Lower leg skin (tissue), 4 donors: ENCODE data around the gene STAB1. TPM values are rescaled to one million over a fixed set of nuclear protein-coding genes. Genes with fewer than 3 reads are reported as not detected.

Experiments used
- DNase-seq, 2 donors: peaks; one replicate each; pipeline ENCODE4 v3.0.0-alpha.2; 2019; ENCODE audit warnings: low spot score in 2 of 2
- H3K4me3 ChIP-seq: fragments of 200-600 bp; sonication (generic); 2 replicates; pipeline ENCODE4 v1.5.1; 2017; ENCODE audit warnings: mild to moderate bottlenecking, low read depth; ENCODE audit not compliant: poor library complexity, severe bottlenecking
- CTCF ChIP-seq, 3 donors: fragments of 450-650 bp; IDR thresholded peaks; one replicate each; pipeline ENCODE4 v1.5.1; 2016; ENCODE audit warnings: antibody characterized with exemption in 3 of 3, mild to moderate bottlenecking in 3 of 3, moderate library complexity in 2 of 3
- POLR2A ChIP-seq, 2 donors: fragments of 450-650 bp; IDR thresholded peaks; one replicate each; pipeline ENCODE4 v1.6.1; 2016 to 2017; ENCODE audit warnings: antibody characterized with exemption in 2 of 2, mild to moderate bottlenecking in 1 of 2, moderate library complexity in 1 of 2
- WGBS, 2 donors: methylation state at CpG; one replicate each; pipeline ENCODE4 v1.1.5; 2018; 5-methylcytosine and 5-hydroxymethylcytosine counted together
- intact Hi-C: fragments of 100-400 bp; cut with DNase I; formaldehyde crosslinking; loops from one replicate; pipeline ENCODE4 v1.15.0; 2023; ENCODE audit warnings: low total_unique reads
- total RNA-seq, 4 donors: library from RNA; depleted of rRNA; stranded (reverse); fragments of >200 nt; gene quantifications; one replicate each; pipeline ENCODE4 v1.1.0, GENCODE V29; 2016

STAB1 gene
- total RNA-seq, 4 donors from 2014 or later = 10.1 to 23.9 (median 12.1) TPM

DNA sequence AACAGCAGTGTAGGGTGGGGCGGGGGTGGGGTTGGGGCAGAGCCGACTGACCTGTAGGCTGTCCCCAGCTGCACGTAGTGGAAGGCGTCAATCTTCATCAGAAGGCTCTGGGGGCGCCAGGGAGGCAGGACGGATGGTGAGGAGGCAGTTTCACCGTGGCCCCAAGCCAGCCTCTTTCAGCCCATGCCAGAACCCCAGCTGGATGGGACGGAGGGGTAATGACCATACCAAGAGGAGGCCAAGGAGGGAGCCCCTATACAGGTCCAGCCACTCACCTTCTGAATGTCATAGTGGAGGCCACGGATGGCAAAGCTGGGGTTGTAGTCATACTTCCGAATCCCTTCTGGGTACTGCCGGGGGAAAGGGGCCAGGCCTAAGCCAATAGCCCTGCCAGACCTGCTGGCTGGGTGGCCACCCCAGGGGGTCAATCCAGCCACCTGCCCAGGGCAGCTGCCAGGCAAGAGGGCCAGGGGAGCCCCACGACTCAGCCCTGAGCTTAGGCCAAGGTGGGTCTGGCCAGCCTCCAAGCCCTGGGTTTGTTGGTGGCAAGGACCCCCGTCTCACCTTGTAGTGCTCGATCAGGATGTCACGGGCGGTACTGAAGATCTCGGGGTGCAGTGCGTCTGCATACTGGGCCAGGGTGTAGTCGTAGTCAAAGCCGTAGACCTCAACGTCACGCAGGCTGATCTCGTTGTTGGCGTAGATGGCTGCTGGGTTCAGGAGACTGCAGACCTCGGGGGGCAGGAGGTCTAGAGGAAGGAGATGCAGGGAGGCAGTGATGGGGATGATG, 33.6 kb downstream of the STAB1 start:
- H3K4me3 ChIP-seq = no peak overlapping the region
- 89 to 95% methylated on average over 24 to 25 of the region's 25 CpGs for WGBS, 2 donors
- DNase-seq = peak in 1 of 2 donors; percentile 84
- intact Hi-C loops = no loop called here
- TF ChIP-seq POLR2A (IDR thresholded peaks at IDR 0.05) (no peak), CTCF (IDR thresholded peaks at IDR 0.05) (no peak)

- TF ChIP-seq CTCF (IDR thresholded peaks at IDR 0.05) = no peak
- no peak for TF ChIP-seq POLR2A (IDR thresholded peaks at IDR 0.05)
- peak in 1 of 2 donors; percentile 82 for DNase-seq
- 74 to 83% methylated on average over 7 to 11 of the region's 12 CpGs for WGBS, 2 donors
- no peak overlapping the region for H3K4me3 ChIP-seq
- intact Hi-C loops = no loop called here
Measured at GRCh38 chr3:52529376-52530333, 34.5 kb downstream of the STAB1 start.

DNA sequence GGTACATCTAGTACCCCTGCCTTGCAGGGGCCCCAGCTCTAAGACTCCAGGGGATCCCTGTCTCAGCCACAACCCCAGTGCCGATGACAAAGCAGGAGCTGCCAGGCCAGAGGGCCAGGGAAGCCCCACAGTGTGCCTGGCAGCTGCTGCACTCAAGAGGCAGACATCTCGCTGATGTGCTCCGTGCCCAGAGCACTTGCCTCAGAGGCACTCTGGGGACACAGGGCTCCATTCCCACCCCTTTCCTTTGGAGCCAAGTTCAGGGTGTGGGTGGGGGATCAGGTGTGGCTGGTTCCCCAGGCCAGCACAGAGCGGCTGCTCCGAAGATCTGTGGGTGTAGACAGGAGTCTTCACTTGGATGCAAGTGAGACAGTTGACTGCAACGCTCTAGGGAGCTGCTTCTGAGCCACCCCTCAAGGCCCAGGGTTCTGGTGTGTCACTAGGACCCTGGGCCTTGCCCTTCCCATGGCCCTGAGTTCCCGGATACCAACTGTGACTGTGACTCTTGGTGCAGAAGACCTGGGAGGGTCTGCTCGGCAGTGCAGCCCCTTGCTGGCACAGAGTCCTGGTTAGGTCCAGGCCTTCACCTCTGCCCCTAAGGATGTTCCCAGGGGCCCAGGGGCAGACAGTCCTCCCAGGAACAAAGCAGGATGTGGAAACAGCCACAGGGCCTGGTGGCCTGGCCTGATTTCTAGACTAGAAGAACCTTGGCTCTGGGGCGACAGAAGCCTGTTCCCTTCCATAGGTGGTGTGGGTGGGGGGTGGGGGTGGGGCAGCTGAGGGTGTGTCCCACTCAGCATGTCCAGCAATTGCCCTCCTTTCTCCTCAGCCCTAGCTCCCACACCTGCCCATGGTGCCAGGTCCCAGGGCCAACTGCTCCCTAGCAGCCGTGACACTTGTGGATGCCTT, 36.0 kb downstream of the STAB1 start:
- intact Hi-C loops = no loop called here

GRCh38 chr3:52531860-52532516, 36.9 kb downstream of the STAB1 start:
- peak; percentile 18 to 86 for DNase-seq
- intact Hi-C loops = no loop called here
- 79 to 81% methylated on average over 10 to 14 of the region's 14 CpGs for WGBS, 2 donors
- no peak overlapping the region for H3K4me3 ChIP-seq
- TF ChIP-seq CTCF (IDR thresholded peaks at IDR 0.05) = no peak
- no peak for TF ChIP-seq POLR2A (IDR thresholded peaks at IDR 0.05)

More for the DNA sequence above, 36.0 kb downstream of the STAB1 start:
- H3K4me3 ChIP-seq = no peak overlapping the region
- TF ChIP-seq POLR2A (IDR thresholded peaks at IDR 0.05) = no peak
- TF ChIP-seq CTCF (IDR thresholded peaks at IDR 0.05) = no peak
- peak; percentile 13 to 85 for DNase-seq
- 24 to 56% methylated on average over 6 to 8 of the region's 10 CpGs for WGBS, 2 donors

- no peak for TF ChIP-seq CTCF (IDR thresholded peaks at IDR 0.05)
- no peak for TF ChIP-seq POLR2A (IDR thresholded peaks at IDR 0.05)
- WGBS, 2 donors = 39% methylated on average over 2 to 3 of the region's 5 CpGs
- intact Hi-C loops = no loop called here
- peak; percentile 45 to 86 for DNase-seq
- peak overlapping the region; percentile 46 for H3K4me3 ChIP-seq
Measured at GRCh38 chr3:52532517-52532837, 37.3 kb downstream of the STAB1 start.
